ENCODE measurements around the gene PTPRM. TPM values are rescaled to one million over a fixed set of nuclear protein-coding genes. Genes with fewer than 3 reads are reported as not detected.
"Not testable (repeated sequence)": the region's sequence is repeated elsewhere in the genome, so short reads cannot be mapped to it uniquely, and the experiment has no call there.

The PTPRM gene
- total RNA-seq, 1 experiment from 2014 or later, result 6.2 TPM

DNA sequence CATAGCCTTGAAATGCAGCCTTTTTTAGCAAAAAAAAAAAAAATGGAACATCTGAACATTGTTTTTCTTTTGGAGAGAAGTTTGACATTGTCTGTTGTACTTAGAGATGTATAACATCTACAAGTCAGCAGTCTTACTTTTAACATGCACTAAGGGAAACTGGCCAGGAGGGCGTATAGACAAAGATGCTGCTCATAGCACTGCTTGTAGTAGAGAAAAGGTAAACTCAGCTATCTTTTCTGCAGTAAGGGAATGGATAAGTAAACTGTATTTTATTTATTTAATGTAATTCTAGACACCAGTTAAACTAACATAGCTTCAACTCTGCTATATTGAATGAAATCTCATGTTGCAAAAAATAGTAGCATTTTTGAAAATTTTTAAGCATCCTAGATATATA lies 489.6 kb downstream of the PTPRM start:
- no peaks in the 10 kb centered on the region for H3K79me1 ChIP-seq (ENCODE audit: insufficient read depth, low read depth, low read length, poor library complexity, severe bottlenecking)
- no peaks in the 10 kb centered on the region; a peak in 2 of 5 replicates for H3K9me3 Mint-ChIP-seq
- no peak for TF ChIP-seq CTCF (conservative IDR thresholded peaks at IDR 0.05)

GRCh38 chr18:8063152-8063551 lies 496.0 kb downstream of the PTPRM start:
- H4K8ac ChIP-seq (replicated peaks; ENCODE audit: insufficient read length, low read depth, low read length); H3K27ac ChIP-seq (ENCODE audit: insufficient read length, low read depth, low read length); H3K79me1 ChIP-seq (ENCODE audit: insufficient read depth, low read depth, low read length, poor library complexity, severe bottlenecking); H3K9me3 ChIP-seq (ENCODE audit: control insufficient read depth, low read depth, low read length); H3K18ac ChIP-seq (ENCODE audit: insufficient read length, low read depth, low read length); H2BK15ac ChIP-seq (ENCODE audit: low read depth, low read length); H3K23me2 ChIP-seq (ENCODE audit: insufficient read length, low read depth, low read length, poor library complexity, severe bottlenecking); H3K4me2 ChIP-seq (ENCODE audit: insufficient read depth, insufficient read length, low read length); H3K23ac ChIP-seq (ENCODE audit: insufficient read length, low read depth, low read length); H3K9me3 Mint-ChIP-seq; H3T11ph ChIP-seq (ENCODE audit: low read length); H2BK120ac ChIP-seq (ENCODE audit: low read depth, low read length, poor library complexity, severe bottlenecking); H3K4me1 ChIP-seq (ENCODE audit: insufficient read depth, low read length); H4K91ac ChIP-seq (ENCODE audit: insufficient read length, low read depth, low read length); DNase-seq; H3K9ac ChIP-seq (ENCODE audit: extremely low read depth, insufficient read length, low read length); H3K79me2 ChIP-seq (ENCODE audit: insufficient read depth, low read length); H2AFZ ChIP-seq (ENCODE audit: low read length); H3K14ac ChIP-seq (ENCODE audit: insufficient read depth, low read length); H4K5ac ChIP-seq (ENCODE audit: insufficient read length, low read depth, low read length); H2AK5ac ChIP-seq (ENCODE audit: insufficient read length, low read length); H3K27me3 Mint-ChIP-seq (ENCODE audit: low read depth); H3K56ac ChIP-seq (ENCODE audit: insufficient read length, low read depth, low read length); H3K27me3 ChIP-seq (ENCODE audit: insufficient read depth, low read length); H2BK20ac ChIP-seq (ENCODE audit: low read depth, low read length, poor library complexity, severe bottlenecking); H2BK5ac ChIP-seq (ENCODE audit: insufficient read length, low read length); H4K20me1 ChIP-seq (ENCODE audit: control insufficient read depth, insufficient read depth, insufficient read length); H3K36me3 Mint-ChIP-seq (ENCODE audit: insufficient read depth in 1 of 3, low read depth in 3 of 3); H3K4ac ChIP-seq (ENCODE audit: low read depth, low read length); H2BK12ac ChIP-seq (ENCODE audit: insufficient read length, low read depth, low read length): not testable (repeated sequence)
- peak overlapping the region; percentile 68 to 96 (median 96); a peak in 6 of 7 replicates for H3K27ac Mint-ChIP-seq
- no CpG with 5 or more reads among the region's 22 CpGs for WGBS (ENCODE audit: extremely low coverage, insufficient read length, low lambda C conversion rate)
- peaks cover 35 to 39% of the 10 kb centered on the region in 2 experiments for H3K4me1 Mint-ChIP-seq
- peak overlapping the region; percentile 77 to 79 for H3K4me3 Mint-ChIP-seq

More for the DNA sequence above, 489.6 kb downstream of the PTPRM start:
- H4K8ac ChIP-seq (replicated peaks; ENCODE audit: insufficient read length, low read depth, low read length), result no peak overlapping the region
- H2BK5ac ChIP-seq (ENCODE audit: insufficient read length, low read length), result no peak overlapping the region
- H4K5ac ChIP-seq (ENCODE audit: insufficient read length, low read depth, low read length), result no peak overlapping the region
- H3K4ac ChIP-seq (ENCODE audit: low read depth, low read length), result no peak overlapping the region
- Mint-ChIP-seq H3K27me3 (ENCODE audit: low read depth) (no peaks in the 10 kb centered on the region), H3K27ac (no peak overlapping the region), H3K4me1 (peaks cover 6 to 10% of the 10 kb centered on the region in 2 experiments), H3K36me3 (ENCODE audit: insufficient read depth in 1 of 3, low read depth in 3 of 3) (no peaks in the 10 kb centered on the region; a peak in 1 of 7 replicates), H3K4me3 (no peak overlapping the region)
- no peaks in the 10 kb centered on the region for H3K27me3 ChIP-seq (ENCODE audit: insufficient read depth, low read length)
- no peaks in the 10 kb centered on the region for H3K23me2 ChIP-seq (ENCODE audit: insufficient read length, low read depth, low read length, poor library complexity, severe bottlenecking)
- no peaks in the 10 kb centered on the region for H3K79me2 ChIP-seq (ENCODE audit: insufficient read depth, low read length)
- H4K91ac ChIP-seq (ENCODE audit: insufficient read length, low read depth, low read length), result no peak overlapping the region
- no peak overlapping the region for H2BK12ac ChIP-seq (ENCODE audit: insufficient read length, low read depth, low read length)
- no peaks in the 10 kb centered on the region for H4K20me1 ChIP-seq (ENCODE audit: control insufficient read depth, insufficient read depth, insufficient read length)
- no peak overlapping the region for H3K9ac ChIP-seq (ENCODE audit: extremely low read depth, insufficient read length, low read length)
- H3T11ph ChIP-seq (ENCODE audit: low read length), result no peak overlapping the region
- DNase-seq, result no peak
- no peak overlapping the region for H3K56ac ChIP-seq (ENCODE audit: insufficient read length, low read depth, low read length)
- no CpG with 5 or more reads among the region's 1 CpG for WGBS (ENCODE audit: extremely low coverage, insufficient read length, low lambda C conversion rate)
- no peaks in the 10 kb centered on the region for H3K9me3 ChIP-seq (ENCODE audit: control insufficient read depth, low read depth, low read length)
- no peak overlapping the region for H2AK5ac ChIP-seq (ENCODE audit: insufficient read length, low read length)
- H2BK15ac ChIP-seq (ENCODE audit: low read depth, low read length), result no peak overlapping the region
- H3K4me2 ChIP-seq (ENCODE audit: insufficient read depth, insufficient read length, low read length), result no peak overlapping the region
- no peak overlapping the region for H2BK20ac ChIP-seq (ENCODE audit: low read depth, low read length, poor library complexity, severe bottlenecking)
- no peak overlapping the region for H3K27ac ChIP-seq (ENCODE audit: insufficient read length, low read depth, low read length)
- no peak overlapping the region for H3K18ac ChIP-seq (ENCODE audit: insufficient read length, low read depth, low read length)
- no peak overlapping the region for H2AFZ ChIP-seq (ENCODE audit: low read length)
- no peak overlapping the region for H2BK120ac ChIP-seq (ENCODE audit: low read depth, low read length, poor library complexity, severe bottlenecking)
- no peak overlapping the region for H3K14ac ChIP-seq (ENCODE audit: insufficient read depth, low read length)
- H3K23ac ChIP-seq (ENCODE audit: insufficient read length, low read depth, low read length), result no peak overlapping the region
- peaks cover 2% of the 10 kb centered on the region; the same call in 1 of the 2 replicates for H3K4me1 ChIP-seq (ENCODE audit: insufficient read depth, low read length)
